ENCODE results near the gene GDPD4.

GRCh38 chr11:77311701-77312100 lies 10.2 kb upstream of the GDPD4 start:
- no peak for TF ChIP-seq POLR2AphosphoS5 (IDR thresholded peaks at IDR 0.05)
- no peak for TF ChIP-seq CTCF (IDR thresholded peaks at IDR 0.05)
- no peak for TF ChIP-seq POLR2A (IDR thresholded peaks at IDR 0.05)

Data from upper lobe of left lung (tissue), 4 donors.